Fibroblast of lung (primary cell): ENCODE measurements around the gene SPTBN5.

Source experiments
- CTCF ChIP-seq, 2 donors: IDR thresholded peaks in 1 of 2; conservative IDR thresholded peaks in 1 of 2; 1 replicate in 1 of 2; 2 replicates in 1 of 2; pipeline ENCODE4 v1.5.1; 2011 to 2012; ENCODE audit warnings: low read length in 2 of 2, control low read depth in 1 of 2, inconsistent platforms in 1 of 2, low read depth in 1 of 2, mild to moderate bottlenecking in 1 of 2
- EZH2 ChIP-seq: IDR thresholded peaks from 2 replicates; pipeline ENCODE4 v1.5.1; 2012; ENCODE audit warnings: low read length, control low read depth, mild to moderate bottlenecking; ENCODE audit errors: missing control alignments

- TF ChIP-seq CTCF (conservative IDR thresholded peaks at IDR 0.05 in 1 of 2, IDR thresholded peaks at IDR 0.05 in 1 of 2; ENCODE audit: low read depth in 1 of 2, low read length in 2 of 2) = no peak
- no peak for TF ChIP-seq EZH2
Measured at GRCh38 chr15:41870689-41871081, 23.2 kb downstream of the SPTBN5 start.
